Measurements from ENCODE around the gene SLC2A13.

DNA sequence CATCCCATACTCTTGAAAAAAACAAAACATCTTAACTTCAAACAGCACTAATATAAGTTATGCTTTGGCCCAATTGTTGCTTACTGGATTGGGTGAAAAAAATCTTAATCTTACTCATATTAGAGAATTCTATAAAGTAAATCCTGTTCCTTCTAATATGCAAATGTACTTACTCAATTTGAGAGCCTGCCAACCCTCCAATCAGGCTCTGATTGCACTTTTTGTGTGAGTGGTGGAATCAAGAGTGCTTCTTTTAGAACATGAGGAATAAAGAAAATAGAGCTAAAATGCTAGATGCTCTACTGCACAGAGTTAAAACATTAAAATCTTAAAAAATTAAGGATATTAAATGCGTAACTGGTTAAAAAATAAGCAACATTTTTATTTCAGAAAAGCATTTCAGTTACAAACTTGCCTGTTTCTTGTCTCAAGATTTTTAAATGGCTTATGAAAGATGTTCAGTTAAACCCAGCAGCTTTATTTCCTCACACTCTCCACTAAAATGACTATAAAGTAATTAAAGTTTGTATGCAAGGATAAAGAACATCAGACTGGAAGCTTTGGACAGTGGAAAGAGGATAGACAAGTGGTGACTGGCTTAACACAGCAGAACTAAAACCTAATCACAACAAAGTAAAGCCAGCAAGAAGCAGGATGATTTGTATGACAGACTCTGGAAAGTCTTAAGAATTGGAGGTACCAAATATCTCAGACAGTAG, 177.5 kb downstream of the SLC2A13 start:
- no peak for TF ChIP-seq POLR2AphosphoS5 (IDR thresholded peaks at IDR 0.05; ENCODE audit: low read depth, low read length)
- TF ChIP-seq POLR2A (IDR thresholded peaks at IDR 0.05; ENCODE audit: low read depth, low read length): no peak
- no peak for TF ChIP-seq TAF1 (IDR thresholded peaks at IDR 0.05; ENCODE audit: borderline replicate concordance, low read depth, low read length)
